H9 (cell line): ENCODE measurements around the gene PAK2. TPM values are rescaled to one million over a fixed set of nuclear protein-coding genes. Genes with fewer than 3 reads are reported as not detected.

Experiments
- DNase-seq: peaks from one replicate; pipeline ENCODE4 v3.0.0-alpha.2; 2017
- H2AFZ ChIP-seq: one replicate; pipeline ENCODE4 v1.6.1; 2013; ENCODE audit warnings: mild to moderate bottlenecking, low read length, control low read depth, moderate library complexity
- H2AK5ac ChIP-seq: 2 replicates; pipeline ENCODE4 v1.6.1; 2013; ENCODE audit warnings: low read length, control low read depth, mixed read lengths; ENCODE audit not compliant: insufficient read length
- H2BK120ac ChIP-seq: one replicate; pipeline ENCODE4 v1.6.1; 2013; ENCODE audit warnings: low read depth, mild to moderate bottlenecking, low read length, control low read depth, inconsistent platforms; ENCODE audit not compliant: poor library complexity, severe bottlenecking
- H2BK12ac ChIP-seq: 2 replicates; pipeline ENCODE4 v1.6.1; 2013; ENCODE audit warnings: low read length, control low read depth, mixed read lengths, low read depth; ENCODE audit not compliant: insufficient read length
- H2BK15ac ChIP-seq: 2 replicates; pipeline ENCODE4 v1.6.1; 2013; ENCODE audit warnings: low read depth, low read length, control low read depth
- H2BK20ac ChIP-seq: one replicate; pipeline ENCODE4 v1.6.1; 2013; ENCODE audit warnings: low read depth, mild to moderate bottlenecking, low read length, control low read depth, inconsistent platforms; ENCODE audit not compliant: poor library complexity, severe bottlenecking
- H2BK5ac ChIP-seq: 2 replicates; pipeline ENCODE4 v1.6.1; 2013; ENCODE audit warnings: low read length, control low read depth, mixed read lengths; ENCODE audit not compliant: insufficient read length
- H3K14ac ChIP-seq: 2 replicates; pipeline ENCODE4 v1.6.1; 2013; ENCODE audit warnings: low read length, control low read depth; ENCODE audit not compliant: insufficient read depth
- H3K18ac ChIP-seq: 2 replicates; pipeline ENCODE4 v1.6.1; 2013; ENCODE audit warnings: low read depth, mild to moderate bottlenecking, mixed read lengths, low read length, control low read depth; ENCODE audit not compliant: insufficient read length
- H3K23ac ChIP-seq: 2 replicates; pipeline ENCODE4 v1.6.1; 2013; ENCODE audit warnings: low read length, control low read depth, mixed read lengths, low read depth; ENCODE audit not compliant: insufficient read length
- H3K23me2 ChIP-seq: 2 replicates; pipeline ENCODE4 v1.6.1; 2013; ENCODE audit warnings: low read depth, mild to moderate bottlenecking, mixed read lengths, low read length, control low read depth; ENCODE audit not compliant: insufficient read length, poor library complexity, severe bottlenecking
- H3K27ac ChIP-seq: 2 replicates; pipeline ENCODE4 v1.5.1; 2013; ENCODE audit warnings: low read length, control low read depth, mixed read lengths, low read depth; ENCODE audit not compliant: insufficient read length
- H3K27me3 ChIP-seq: 2 replicates; pipeline ENCODE4 v1.6.1; 2013; ENCODE audit warnings: low read length, control low read depth, inconsistent platforms; ENCODE audit not compliant: insufficient read depth
- H3K4ac ChIP-seq: 2 replicates; pipeline ENCODE4 v1.6.1; 2013; ENCODE audit warnings: low read depth, mild to moderate bottlenecking, control low read depth, inconsistent platforms, low read length, moderate library complexity
- H3K4me1 ChIP-seq: 2 replicates; pipeline ENCODE4 v1.6.1; 2013; ENCODE audit warnings: low read length, control low read depth, inconsistent platforms; ENCODE audit not compliant: insufficient read depth
- H3K4me2 ChIP-seq: 2 replicates; pipeline ENCODE4 v1.6.1; 2013; ENCODE audit warnings: low read length, control low read depth, mixed read lengths; ENCODE audit not compliant: insufficient read length, insufficient read depth
- H3K56ac ChIP-seq: 2 replicates; pipeline ENCODE4 v1.6.1; 2013; ENCODE audit warnings: low read depth, mild to moderate bottlenecking, mixed read lengths, low read length, control low read depth; ENCODE audit not compliant: insufficient read length
- H3K79me1 ChIP-seq: 2 replicates; pipeline ENCODE4 v1.6.1; 2013; ENCODE audit warnings: low read depth, mild to moderate bottlenecking, moderate library complexity, low read length, control low read depth, inconsistent platforms; ENCODE audit not compliant: insufficient read depth, poor library complexity, severe bottlenecking
- H3K79me2 ChIP-seq: 2 replicates; pipeline ENCODE4 v1.6.1; 2013; ENCODE audit warnings: low read length, control low read depth, inconsistent platforms; ENCODE audit not compliant: insufficient read depth
- H3K9ac ChIP-seq: 2 replicates; pipeline ENCODE4 v1.6.1; 2013; ENCODE audit warnings: low read length, control low read depth, mixed read lengths; ENCODE audit not compliant: insufficient read length; ENCODE audit errors: extremely low read depth
- H3K9me3 ChIP-seq: one replicate; pipeline ENCODE4 v1.6.1; 2013; ENCODE audit warnings: low read depth, low read length, inconsistent platforms; ENCODE audit not compliant: control insufficient read depth
- H3T11ph ChIP-seq: one replicate; pipeline ENCODE4 v1.6.1; 2013; ENCODE audit warnings: mild to moderate bottlenecking, low read length, control low read depth, inconsistent platforms
- H4K20me1 ChIP-seq: one replicate; pipeline ENCODE4 v1.6.1; 2013; ENCODE audit not compliant: control insufficient read depth, insufficient read length, insufficient read depth
- H4K5ac ChIP-seq: 2 replicates; pipeline ENCODE4 v1.6.1; 2013; ENCODE audit warnings: low read depth, mild to moderate bottlenecking, mixed read lengths, low read length, control low read depth; ENCODE audit not compliant: insufficient read length
- H4K8ac ChIP-seq: replicated peaks from 2 replicates; pipeline ENCODE4 v1.6.1; 2013; ENCODE audit warnings: low read length, control low read depth, mixed read lengths, low read depth; ENCODE audit not compliant: insufficient read length
- H4K91ac ChIP-seq: 2 replicates; pipeline ENCODE4 v1.6.1; 2013; ENCODE audit warnings: low read depth, mild to moderate bottlenecking, moderate library complexity, mixed read lengths, low read length, control low read depth; ENCODE audit not compliant: insufficient read length
- H3K27ac Mint-ChIP-seq, 3 experiments: 2 replicates in 2 of 3; 3 replicates in 1 of 3; pipeline ENCODE4 v1.8.0; 2020 to 2021; ENCODE audit warnings: mixed read lengths in 3 of 3, mild to moderate bottlenecking in 1 of 3, moderate library complexity in 1 of 3
- H3K27me3 Mint-ChIP-seq: 2 replicates; pipeline ENCODE4 v1.8.0; 2021; ENCODE audit warnings: low read depth, mild to moderate bottlenecking, moderate library complexity, mixed read lengths
- H3K36me3 Mint-ChIP-seq, 3 experiments: 2 replicates in 2 of 3; 3 replicates in 1 of 3; pipeline ENCODE4 v1.8.0; 2020 to 2021; ENCODE audit warnings: low read depth in 3 of 3, mixed read lengths in 3 of 3; ENCODE audit not compliant: insufficient read depth in 1 of 3
- H3K4me1 Mint-ChIP-seq, 2 experiments: 2 replicates each; pipeline ENCODE4 v1.8.0; 2020; ENCODE audit warnings: mixed read lengths in 2 of 2
- H3K4me3 Mint-ChIP-seq, 2 experiments: 2 replicates in 1 of 2; 3 replicates in 1 of 2; pipeline ENCODE4 v1.8.0; 2020 to 2021; ENCODE audit warnings: mild to moderate bottlenecking in 2 of 2, mixed read lengths in 2 of 2, moderate library complexity in 1 of 2
- H3K9me3 Mint-ChIP-seq, 2 experiments: 2 replicates in 1 of 2; 3 replicates in 1 of 2; pipeline ENCODE4 v1.8.0; 2020; ENCODE audit warnings: mild to moderate bottlenecking in 2 of 2, mixed read lengths in 2 of 2, moderate library complexity in 1 of 2
- CTCF ChIP-seq: fragments of 200-600 bp; sonication (generic); conservative IDR thresholded peaks from 3 replicates; pipeline ENCODE4 v1.8.0; 2021; ENCODE audit warnings: antibody characterized with exemption, mild to moderate bottlenecking
- WGBS: extraction: QIAGEN DNeasy Blood & Tissue Kit; methylation state at CpG from one replicate; pipeline ENCODE4 v1.1.7; 2013; ENCODE audit warnings: missing lambda C conversion rate, low lambda C conversion rate, mixed read lengths; ENCODE audit not compliant: insufficient read length; ENCODE audit errors: extremely low coverage; 5-methylcytosine and 5-hydroxymethylcytosine counted together
- total RNA-seq: library from RNA; stranded (reverse); gene quantifications from 2 replicates; pipeline ENCODE4 v1.2.1, GENCODE V29; 2021

Gene PAK2
- total RNA-seq, 1 experiment from 2014 or later = 65.7 TPM

- WGBS = no CpG with 5 or more reads among the region's 9 CpGs
- H3K27me3 Mint-ChIP-seq = no peaks in the 10 kb centered on the region
- peak overlapping the region in 1 of 3 experiments; percentile 14; a peak in 1 of 7 replicates for H3K27ac Mint-ChIP-seq
These were observed 36.3 kb downstream of the PAK2 start for GRCh38 chr3:196775938-196776337.

More at GRCh38 chr3:196775938-196776337, 36.3 kb downstream of the PAK2 start:
- Histone ChIP-seq H4K8ac (no peak overlapping the region), H3K9me3 (no peaks in the 10 kb centered on the region), H2BK20ac (no peak overlapping the region), H4K5ac (no peak overlapping the region), H3K27me3 (no peaks in the 10 kb centered on the region), H3K79me2 (peaks cover 44% of the 10 kb centered on the region; the same call in 1 of the 2 replicates), H3K4me1 (peaks cover 4% of the 10 kb centered on the region; the same call in 1 of the 2 replicates), H3K23me2 (no peaks in the 10 kb centered on the region), H2BK15ac (no peak overlapping the region), H3K56ac (no peak overlapping the region), H2AK5ac (no peak overlapping the region), H3K18ac (no peak overlapping the region), H3K4me2 (no peak overlapping the region), H3K79me1 (peaks cover 3% of the 10 kb centered on the region), H2AFZ (no peak overlapping the region), H4K91ac (no peak overlapping the region), H3K9ac (no peak overlapping the region), H3K23ac (no peak overlapping the region), H3K14ac (no peak overlapping the region), H3T11ph (no peak overlapping the region), H3K4ac (no peak overlapping the region), H4K20me1 (no peaks in the 10 kb centered on the region), H2BK12ac (no peak overlapping the region), H2BK5ac (no peak overlapping the region), H3K27ac (no peak overlapping the region), H2BK120ac (no peak overlapping the region)
- Mint-ChIP-seq H3K36me3 (peaks cover 27 to 36% (median 31%) of the 10 kb centered on the region in 3 experiments), H3K4me3 (no peak overlapping the region), H3K4me1 (peaks cover 19 to 26% of the 10 kb centered on the region in 2 experiments), H3K9me3 (peaks cover 12 to 21% of the 10 kb centered on the region in 2 experiments)
- no peak for DNase-seq
- TF ChIP-seq CTCF = no peak
